ENCODE measurements around the gene LZIC. TPM values are rescaled to one million over a fixed set of nuclear protein-coding genes. Genes with fewer than 3 reads are reported as not detected.
A peak's percentile ranks its signal among the peaks of the same experiment; 100 is the strongest.

Gene LZIC
- polyA plus RNA-seq, 4 donors = 57.2 to 72.4 (median 67.1) TPM

DNA sequence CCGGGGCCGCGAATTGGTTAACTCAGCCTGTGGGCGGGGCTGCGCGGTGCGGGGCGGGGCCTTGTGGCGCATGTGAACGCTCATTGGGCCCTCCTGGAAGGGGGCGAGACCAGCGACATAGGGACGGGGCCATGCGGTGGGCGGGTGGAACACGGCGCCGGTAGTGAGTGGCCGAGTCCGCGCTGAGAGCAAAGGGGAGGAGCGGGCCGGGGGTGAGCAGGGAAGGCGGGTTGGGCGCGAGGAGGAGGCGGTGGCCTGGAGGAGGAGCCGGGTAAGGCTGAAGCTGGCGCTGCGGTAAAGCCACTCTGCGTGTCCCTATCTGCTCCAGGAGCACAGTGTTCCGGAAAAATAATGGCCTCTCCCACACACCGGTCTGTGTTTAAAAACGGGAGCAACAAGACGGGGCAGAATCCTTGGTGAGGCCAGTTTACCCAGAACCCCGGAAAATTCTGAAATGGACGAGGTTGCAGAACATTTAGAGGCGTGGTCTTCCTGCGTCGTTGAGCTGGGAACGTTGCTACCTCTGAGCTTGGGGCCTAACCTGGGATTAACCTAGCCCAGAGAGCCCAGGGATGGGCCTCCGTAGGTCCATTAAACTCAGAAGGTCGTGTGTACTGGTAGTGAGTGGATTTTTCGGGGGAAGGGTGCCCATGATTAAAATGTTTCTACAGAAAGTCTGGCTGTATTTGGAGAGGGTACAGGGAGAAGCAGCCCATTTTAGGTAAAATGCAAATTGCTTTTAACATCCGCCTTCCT is 32.6 kb downstream of the LZIC start:
- peak; percentile 87 to 97 (median 96) for DNase-seq (ENCODE audit: low read depth in 4 of 4, low spot score in 2 of 4)

DNA sequence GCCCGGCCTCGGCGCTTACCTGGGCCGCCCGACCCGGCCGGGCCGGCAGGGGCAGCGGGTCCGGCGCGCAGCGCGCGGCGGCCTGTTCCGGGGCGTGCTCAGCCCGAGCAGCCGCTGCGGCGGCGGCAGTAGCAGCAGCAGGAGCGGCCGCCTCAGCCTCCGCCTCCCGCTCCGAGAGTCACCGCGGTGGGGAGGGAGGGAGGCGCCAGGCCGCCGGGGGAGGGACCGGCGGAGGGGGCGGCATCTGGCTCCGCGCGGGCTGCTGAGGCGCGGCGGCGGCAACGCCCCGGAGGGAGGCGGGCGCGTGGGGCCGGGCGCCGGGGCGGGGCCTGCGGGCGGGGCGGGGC is 33.1 kb downstream of the LZIC start, which contains the start of gene CTNNBIP1:
CTNNBIP1 (minus strand) TSS at position 194 of the 347 bp plus-strand sequence. CDS start 38,205 bp downstream, outside the sequence.
- no peak for DNase-seq (ENCODE audit: low read depth in 4 of 4, low spot score in 2 of 4)

DNA sequence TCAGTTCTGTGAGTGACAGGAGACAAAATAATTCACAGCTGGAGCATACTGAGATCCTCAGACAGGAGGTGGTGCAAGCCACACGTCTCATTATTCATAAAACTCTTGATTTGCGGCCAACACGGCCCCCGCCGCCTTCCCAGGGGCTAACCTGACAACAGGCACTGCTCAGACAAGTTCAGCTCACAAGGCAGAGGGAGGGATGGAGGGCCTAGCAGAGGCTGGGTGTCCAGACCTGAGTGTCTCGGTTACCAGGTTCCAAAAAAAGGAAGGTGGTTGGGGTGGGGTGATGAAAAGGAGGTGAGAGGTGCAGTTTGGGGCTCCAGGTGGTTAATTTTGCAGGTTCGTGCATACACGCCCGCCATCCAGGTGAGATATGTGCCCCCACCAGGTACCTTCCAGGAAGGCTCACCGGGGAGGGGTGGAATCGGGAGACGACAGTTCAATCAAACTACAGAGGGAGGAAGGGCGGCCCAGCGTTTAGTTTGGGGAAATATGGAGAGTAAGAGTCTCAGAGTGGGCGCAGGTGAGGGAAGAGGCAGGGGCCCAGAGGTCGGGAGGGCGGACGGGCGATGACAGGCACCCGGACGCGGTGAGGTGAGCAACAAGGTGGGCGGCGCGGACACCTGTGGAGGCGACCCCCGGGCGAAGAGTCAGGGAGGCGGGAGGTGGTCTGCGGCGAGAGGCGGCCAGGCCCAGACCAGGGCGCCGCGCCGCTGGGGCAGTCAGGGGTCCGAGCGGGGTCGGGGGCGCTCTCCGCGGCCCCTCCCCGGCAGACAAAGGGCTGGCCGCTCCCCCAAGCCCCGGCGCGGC is 33.8 kb downstream of the LZIC start:
- DNase-seq (ENCODE audit: low read depth in 4 of 4, low spot score in 2 of 4) = no peak

DNA sequence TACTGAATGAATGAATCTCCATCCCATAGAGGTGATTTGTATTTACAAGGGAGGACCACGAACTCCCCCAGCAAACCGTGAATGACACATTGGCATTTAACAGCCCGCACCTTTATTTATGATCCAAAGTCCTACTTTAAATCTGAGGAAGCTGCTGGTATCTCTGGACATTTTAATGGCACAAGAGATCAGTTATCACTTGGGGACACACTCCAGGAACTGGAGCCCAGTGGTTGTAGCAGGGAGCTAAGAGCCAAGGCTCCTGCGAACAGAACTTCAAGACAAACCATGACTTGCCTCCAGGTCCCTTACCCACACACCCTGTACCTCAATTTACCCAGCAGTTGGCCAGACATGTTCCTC is 34.3 kb downstream of the LZIC start:
- no peak for DNase-seq (ENCODE audit: low read depth in 4 of 4, low spot score in 2 of 4)

DNA sequence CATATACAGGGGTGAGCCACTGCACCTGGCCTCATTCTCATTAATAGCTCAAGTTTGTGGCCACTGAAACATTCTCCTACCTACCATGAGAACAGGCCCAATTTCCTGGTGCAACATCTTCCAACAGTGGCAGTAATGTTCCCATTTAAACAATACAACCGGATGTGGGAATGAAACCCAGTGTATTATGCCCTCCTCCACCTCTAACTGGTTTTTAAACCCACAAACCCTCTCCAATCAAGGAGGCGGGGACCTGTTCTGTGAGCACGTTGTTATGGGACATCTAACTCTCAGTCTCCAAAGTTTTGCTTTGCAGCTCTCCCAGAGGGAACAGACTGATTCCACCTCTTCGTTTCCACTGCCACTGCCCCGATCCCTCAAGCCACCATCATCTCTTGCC is 35.8 kb downstream of the LZIC start:
- DNase-seq (ENCODE audit: low read depth in 4 of 4, low spot score in 2 of 4) = no peak

DNA sequence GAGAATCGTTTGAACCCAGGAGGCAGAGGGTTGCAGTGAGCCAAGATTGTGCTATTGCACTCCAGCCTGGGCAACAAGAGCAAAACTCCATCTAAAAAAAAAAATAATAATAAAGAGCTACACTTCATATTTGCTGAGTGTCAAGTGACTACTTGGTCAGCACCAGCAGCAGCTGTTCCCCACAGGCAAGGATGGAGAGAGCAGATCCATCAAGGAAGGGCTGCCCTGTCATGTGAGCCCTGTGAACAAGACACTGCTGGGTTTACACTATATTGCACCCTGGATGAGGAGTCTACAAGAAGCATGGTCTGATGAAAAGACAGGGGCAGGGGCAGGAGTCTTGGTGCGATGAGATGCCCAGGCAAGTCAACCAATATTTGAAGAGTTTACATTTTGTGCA is 36.7 kb downstream of the LZIC start:
- DNase-seq (ENCODE audit: low read depth in 4 of 4, low spot score in 2 of 4) = no peak

DNA sequence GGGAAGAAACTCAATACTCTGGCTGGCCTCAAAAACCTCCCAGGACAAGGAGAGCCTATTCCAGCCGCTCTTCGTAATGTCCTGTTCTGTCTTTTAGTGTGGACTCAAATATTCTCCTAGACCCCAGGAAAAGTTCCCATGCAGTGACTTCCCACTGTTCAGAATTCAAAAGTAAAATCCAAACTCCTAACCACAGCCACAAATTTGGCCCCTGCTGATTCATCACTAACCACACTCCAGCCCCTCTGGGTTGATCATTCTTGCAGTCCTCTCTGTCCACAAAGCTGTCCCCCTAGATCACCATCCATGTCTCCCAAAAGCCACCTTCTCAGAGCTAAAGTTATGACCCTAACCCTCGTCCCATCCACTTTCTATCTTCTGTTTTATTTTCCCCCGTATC is 38.2 kb downstream of the LZIC start:
- no peak for DNase-seq (ENCODE audit: low read depth in 4 of 4, low spot score in 2 of 4)

DNA sequence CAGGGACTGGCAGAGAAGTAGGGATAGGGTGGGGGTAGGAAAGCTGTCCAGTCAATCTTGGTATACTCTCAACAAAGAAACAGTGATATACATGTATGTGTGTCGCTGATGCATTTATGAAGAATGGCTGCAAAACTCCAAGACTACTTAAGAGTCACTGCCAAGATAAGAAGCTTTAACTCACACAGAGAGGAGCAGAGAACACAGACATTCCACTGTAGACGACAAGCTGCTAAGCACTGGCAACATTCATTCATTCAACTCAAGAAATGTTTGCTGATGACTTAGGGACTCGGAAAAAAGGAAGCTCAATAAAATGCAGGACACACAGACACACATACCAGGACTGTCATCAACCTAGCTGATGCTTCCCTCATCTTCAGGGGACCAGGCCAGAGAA is 38.6 kb downstream of the LZIC start:
- no peak for DNase-seq (ENCODE audit: low read depth in 4 of 4, low spot score in 2 of 4)

DNA sequence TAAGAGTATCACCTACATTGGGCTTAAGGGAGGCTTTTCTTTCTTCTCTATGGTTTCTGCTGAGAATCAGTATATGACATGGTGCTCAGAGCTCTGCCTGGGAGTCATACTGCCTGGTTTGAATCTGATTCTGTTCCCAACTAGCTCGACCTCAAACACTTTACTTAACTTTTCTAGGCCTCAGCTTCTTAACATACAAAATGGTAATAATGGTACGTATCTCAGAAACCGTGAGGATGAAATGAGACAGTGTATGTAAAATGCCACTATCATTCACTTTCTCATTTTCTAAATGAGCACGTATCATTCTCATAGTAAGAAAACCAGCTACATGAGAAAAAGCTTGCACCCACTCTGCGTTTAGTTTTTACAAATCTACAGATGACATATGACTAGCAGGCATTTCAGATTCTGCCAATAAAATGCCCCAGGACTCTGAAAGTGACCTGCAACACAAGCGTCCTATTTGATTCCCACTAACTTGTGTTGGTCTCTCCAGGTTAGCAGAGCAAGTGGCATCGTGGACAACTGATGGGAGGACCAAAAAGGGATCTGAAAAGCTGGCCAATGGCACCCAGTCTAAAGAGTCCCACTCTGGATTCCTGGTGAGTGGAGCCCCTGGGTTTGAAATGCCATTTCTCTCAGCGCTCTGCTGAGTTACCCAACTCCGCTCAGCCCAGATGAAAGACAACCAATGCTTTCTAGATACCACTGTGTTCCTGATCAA is 39.2 kb downstream of the LZIC start:
- no peak for DNase-seq (ENCODE audit: low read depth in 4 of 4, low spot score in 2 of 4)

DNA sequence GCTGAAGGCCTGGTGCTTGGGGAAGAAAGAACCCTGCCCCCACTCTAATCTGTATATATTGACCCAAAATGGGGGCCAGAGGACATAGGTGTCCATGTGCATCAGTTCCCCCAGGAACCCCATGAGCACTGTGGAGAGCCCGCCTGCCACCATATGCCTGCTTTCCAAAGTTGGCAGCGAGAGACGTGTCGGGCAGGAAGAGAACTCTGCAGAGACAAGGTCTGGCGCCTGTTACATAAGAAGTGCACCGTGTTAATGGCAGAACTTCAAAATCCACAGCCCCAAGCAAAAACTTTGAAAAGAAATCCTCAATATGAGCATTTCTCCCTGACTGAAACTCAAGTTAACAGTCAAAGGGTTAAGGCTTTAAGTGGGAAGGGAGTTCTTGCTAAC is 41.1 kb downstream of the LZIC start:
- no peak for DNase-seq (ENCODE audit: low read depth in 4 of 4, low spot score in 2 of 4)

DNA sequence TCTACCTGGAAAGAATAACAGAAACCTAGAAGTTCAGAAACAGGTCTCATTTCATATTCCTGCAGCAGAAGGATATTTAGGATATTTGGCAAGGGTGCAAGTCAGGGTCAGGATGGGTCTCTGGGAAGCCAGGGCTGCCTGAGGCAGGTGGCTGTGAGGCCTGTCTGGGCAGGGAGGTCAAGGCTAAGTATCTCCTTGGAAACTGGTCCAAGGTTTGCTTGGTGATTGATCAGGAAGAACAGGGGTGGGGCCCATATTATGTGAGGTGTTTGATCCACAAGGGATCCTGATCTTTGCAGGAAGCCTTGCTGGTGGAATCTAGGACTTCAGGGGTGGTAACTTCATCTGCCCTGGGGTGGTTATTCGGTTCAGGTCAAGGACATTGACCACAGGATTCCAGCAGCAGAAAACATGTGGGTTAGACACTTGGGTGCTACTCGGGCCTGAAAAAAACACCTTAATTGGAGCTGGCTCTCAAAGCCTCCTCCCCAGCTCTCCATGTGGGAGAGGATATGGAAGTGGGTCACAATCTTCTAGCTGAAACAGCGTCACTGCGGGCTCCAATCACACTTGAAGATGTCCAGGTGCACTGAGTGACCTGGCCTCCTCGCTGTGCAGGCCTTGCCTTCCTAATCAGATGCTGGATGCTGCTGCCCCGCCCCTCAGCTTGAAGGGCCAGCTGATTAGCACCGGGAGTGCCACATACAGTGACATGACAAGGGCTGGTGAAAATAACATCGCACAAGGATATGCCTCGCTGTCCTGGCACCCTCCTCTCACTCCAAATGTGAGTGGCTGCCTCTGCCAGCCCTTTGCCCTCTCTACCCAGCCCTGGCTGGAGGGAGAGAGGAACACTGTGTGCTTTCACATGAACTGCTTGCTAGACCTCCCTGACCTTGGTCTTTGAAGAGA is 41.8 kb downstream of the LZIC start:
- no peak for DNase-seq (ENCODE audit: low read depth in 4 of 4, low spot score in 2 of 4)

DNA sequence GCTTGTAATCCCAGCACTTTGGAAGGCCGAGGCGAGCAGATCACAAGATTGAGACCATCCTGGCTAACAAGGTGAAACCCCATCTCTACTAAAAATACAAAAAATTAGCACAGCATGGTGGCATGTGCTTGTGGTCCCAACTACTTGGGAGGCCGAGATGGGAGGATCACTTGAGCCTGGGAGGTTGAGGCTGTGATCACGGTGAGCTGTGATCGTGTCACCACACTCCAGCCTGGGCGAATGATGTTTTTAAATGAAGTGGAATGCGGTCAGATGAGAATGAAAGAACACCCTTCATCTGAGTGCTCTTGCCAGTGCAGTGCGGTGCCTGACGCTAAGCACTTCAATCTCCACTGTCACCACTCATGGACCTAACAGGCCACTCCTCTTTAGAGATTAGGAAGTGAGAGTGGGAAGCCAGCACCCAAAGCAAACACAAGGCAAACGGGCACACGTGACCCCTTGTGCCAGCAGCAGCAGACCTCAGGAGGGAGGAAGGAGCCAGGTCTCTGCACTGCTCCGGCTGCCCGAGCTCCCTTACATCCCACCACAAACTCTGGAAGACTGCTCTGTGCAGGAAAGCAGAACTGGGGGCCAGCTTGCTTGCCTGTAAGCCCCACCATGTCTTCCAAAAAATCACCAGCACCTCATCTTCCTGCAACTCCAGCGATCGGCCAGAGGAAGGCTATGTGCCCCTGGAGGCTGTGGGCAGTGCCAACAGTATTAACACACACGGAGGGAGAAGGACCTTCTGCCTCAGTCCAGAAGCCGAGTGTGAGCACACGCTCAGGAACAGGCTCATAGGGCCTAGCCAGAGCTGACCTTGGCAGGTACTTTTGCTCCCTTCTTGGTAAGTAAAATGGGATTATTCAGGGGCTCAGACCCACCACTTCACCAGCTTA is 42.8 kb downstream of the LZIC start:
- DNase-seq (ENCODE audit: low read depth in 4 of 4, low spot score in 2 of 4) = no peak

DNA sequence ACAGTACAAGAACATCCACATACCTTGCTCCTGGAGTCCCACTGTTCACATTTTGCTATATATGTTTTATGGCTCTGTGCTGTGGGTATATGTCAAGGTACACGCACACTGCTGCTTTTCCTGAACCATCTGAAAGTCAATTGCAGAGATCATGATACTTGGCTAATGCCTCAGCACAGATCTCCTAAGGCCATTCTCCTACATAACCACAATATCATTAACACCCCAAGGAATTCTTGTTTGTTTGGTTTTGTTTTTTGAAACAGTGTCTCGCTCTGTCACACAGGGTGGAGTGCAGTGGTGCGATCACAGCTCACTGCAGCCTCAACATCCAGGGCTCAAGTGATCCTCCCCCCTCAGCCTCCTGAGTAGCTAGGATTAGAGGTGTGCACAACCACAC is 49.1 kb downstream of the LZIC start:
- DNase-seq (ENCODE audit: low read depth in 4 of 4, low spot score in 2 of 4) = no peak

DNA sequence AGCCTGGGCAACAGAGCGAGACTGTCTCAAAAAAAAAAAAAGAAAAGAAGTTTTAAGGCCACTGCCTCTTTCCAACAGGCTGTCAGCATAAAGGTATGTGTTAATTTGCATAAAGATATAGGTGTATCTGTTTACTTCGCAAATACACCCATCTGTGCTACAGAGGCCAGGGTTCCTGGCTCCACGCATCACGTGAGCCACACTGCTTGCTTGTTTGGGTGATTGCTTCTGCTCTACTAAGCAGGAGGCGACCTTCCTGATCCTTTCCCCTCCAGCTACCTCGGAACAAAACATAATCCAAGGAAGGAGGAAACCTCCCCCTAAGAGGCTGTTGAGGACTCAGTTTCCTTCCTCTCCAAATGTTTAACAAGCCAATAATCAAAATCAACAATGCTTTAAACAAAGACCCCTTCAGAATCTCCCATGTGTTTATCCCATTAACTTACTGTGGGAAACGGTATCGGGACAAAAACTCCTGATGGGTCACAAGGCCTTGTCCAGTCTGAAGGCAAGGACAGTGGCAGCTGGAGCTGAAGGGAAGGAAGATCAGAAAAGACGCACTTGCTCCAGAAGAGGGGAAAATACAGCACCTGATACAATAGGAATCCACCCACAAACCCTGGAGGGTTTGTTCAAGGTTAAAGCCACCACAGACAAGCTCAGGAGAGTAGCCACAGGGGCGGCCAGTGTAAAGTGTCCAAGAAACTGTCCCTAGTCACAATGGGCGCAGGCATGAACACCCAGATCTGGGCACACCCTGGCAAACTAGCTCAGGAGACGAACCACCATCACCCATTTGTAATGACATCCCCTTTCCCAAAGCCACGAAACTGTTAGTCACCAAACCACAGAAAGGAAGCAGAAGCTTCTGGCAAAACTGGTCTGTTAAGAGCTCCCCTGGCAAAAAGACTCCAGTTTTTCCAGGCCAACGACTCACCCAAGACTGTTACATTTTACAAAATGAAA is 50.3 kb downstream of the LZIC start:
- no peak for DNase-seq (ENCODE audit: low read depth in 4 of 4, low spot score in 2 of 4)

DNA sequence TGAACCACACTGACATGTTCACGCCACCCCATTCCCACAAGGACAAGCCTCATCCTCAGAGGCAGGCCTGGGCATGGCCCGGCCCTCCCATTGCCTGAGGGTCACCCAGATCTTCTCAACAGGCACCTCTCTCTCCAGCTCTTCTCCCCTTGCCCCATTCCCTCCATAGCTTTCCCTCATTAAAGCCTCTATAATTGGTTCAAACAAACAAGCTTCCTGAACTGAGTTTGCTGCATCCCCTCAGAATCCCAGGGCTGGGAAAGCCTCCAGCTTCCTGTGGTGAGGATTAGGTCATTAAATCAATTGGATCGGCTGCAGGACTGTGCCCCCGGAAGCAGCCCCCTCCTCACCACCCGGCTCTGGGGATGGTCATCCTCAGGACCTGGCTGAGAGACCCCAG is 52.0 kb downstream of the LZIC start:
- no peak for DNase-seq (ENCODE audit: low read depth in 4 of 4, low spot score in 2 of 4)

DNA sequence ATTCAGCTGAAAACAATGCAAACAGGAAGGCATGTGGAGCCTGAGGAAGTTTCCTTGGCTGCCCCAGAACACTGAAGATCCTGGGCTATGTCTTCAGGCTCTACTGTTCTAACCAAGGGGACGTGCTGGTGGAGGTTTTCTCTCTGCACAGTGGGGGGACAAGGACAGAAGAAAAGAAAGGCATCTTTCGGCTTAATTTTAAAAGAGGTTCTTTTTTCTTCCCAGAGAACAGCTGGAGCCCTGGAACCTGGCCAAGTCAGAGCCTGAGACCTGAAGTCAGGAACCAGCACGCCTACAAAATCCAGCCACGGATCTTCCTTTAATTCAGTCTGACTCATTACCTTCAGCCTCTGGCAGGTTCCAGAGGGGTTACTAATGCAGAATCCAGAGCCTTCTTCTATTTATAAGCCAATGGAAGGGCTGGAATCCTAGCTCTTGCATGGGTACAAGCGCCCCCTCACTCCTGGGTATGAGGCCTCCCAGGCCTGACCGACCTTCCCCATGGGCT is 52.9 kb downstream of the LZIC start:
- no peak for DNase-seq (ENCODE audit: low read depth in 4 of 4, low spot score in 2 of 4)

DNA sequence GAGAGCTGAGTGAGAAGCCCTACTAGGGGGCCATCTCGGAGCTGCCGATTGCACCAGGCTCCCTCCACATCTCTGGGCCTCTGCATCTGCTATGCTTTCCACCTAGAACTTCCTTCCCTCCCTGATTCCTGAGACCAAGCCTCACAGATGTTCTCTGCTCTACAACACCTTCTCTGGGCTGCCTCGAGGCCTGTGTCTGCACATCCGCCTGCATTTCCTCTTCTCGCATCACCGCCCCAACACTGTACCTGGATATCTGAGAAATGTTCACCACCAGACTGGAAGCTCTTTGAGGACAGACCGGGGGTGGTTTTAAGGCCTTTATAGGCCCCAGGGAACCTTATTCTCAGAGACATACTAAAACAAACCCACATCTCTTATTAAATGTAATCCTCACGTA is 53.8 kb downstream of the LZIC start:
- DNase-seq (ENCODE audit: low read depth in 4 of 4, low spot score in 2 of 4) = no peak

DNA sequence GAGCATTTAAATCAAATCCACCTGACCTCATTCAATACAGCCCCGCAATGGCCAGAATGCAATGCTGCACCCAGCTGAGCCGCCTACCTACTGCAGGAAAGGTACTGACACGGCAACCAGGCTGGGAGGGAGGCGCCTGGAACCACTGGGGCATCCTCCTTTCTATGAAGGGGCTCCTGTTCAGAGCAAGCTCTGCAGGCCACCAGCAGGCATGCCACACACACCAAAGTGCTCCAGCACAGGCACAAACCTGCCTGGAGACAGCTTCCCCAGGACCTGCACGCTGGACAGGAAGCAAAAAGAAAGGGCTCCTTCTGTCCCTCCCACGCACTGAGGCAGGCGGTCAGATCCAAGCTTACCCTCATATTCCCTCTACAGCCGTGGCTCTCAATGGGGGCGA is 54.3 kb downstream of the LZIC start:
- DNase-seq (ENCODE audit: low read depth in 4 of 4, low spot score in 2 of 4) = no peak
